NT2/D1 (cell line): ENCODE results near the gene SREBF2.

Experiments used
- DNase-seq: peaks from one replicate; pipeline ENCODE4 v3.0.0-alpha.2; 2011; ENCODE audit warnings: low read depth, low spot score
- H3K27me3 ChIP-seq: 2 replicates; pipeline ENCODE4 v1.6.0; 2011; ENCODE audit warnings: mild to moderate bottlenecking; ENCODE audit not compliant: insufficient read length, insufficient read depth
- H3K36me3 ChIP-seq: 2 replicates; pipeline ENCODE4 v1.6.1; 2011; ENCODE audit warnings: mild to moderate bottlenecking, low read length, mixed read lengths; ENCODE audit not compliant: insufficient read depth, insufficient read length
- H3K4me1 ChIP-seq: 2 replicates; pipeline ENCODE4 v1.5.1; 2011; ENCODE audit not compliant: insufficient read depth, insufficient read length
- H3K4me3 ChIP-seq: 2 replicates; pipeline ENCODE4 v1.5.1; 2011; ENCODE audit warnings: low read depth; ENCODE audit not compliant: insufficient read length
- H3K9ac ChIP-seq: 2 replicates; pipeline ENCODE4 v1.6.0; 2011; ENCODE audit warnings: low read depth; ENCODE audit not compliant: insufficient read length
- H3K9me3 ChIP-seq: 2 replicates; pipeline ENCODE4 v1.5.1; 2011; ENCODE audit warnings: mild to moderate bottlenecking, low read length; ENCODE audit not compliant: insufficient read depth
- SUZ12 ChIP-seq: IDR thresholded peaks from 2 replicates; pipeline ENCODE4 v1.6.1; 2011; ENCODE audit not compliant: insufficient read length, insufficient read depth; ENCODE audit errors: extremely low read depth
- YY1 ChIP-seq: IDR thresholded peaks from 2 replicates; pipeline ENCODE4 v1.6.1; 2011; ENCODE audit not compliant: insufficient read length, insufficient read depth
- ZNF274 ChIP-seq: IDR thresholded peaks from 2 replicates; pipeline ENCODE4 v1.6.1; 2011; ENCODE audit warnings: mild to moderate bottlenecking, low read depth, low read length

SREBF2 gene

DNA sequence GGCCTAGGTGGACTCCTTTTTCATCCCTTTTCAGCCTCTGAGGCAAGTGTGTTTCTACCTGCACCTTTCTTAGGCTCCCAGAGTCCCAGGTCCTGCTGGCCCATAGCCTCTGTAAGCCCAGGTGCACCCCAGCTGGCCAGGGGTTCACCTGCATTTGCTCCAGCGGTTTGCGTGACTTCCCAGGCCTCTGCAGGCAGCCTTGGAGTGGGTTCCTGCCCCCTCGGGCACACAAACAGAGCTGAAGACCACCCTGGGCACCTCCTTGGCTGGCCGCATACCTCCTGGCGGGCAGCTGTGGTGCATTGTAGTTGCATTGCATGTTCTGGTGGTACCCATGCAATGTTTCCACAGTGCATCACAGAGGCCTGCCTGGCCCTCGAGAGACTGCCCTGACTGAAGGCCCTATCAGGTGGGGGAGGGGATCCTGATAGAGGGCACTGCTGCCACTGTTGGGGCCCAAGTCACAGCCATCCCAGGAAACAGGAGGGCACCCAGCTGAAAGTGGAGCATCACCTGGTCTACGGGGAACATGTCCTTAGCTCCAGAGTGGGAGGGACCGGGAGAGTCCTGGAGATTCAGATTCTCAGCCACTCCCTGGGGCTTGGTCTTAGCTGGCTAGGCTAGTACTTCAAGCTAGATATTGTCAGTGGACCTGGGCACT lies 67.9 kb downstream of the SREBF2 start:
- Histone ChIP-seq H3K4me3 (no peak overlapping the region), H3K36me3 (peaks cover 87% of the 10 kb centered on the region), H3K9ac (no peak overlapping the region), H3K27me3 (no peaks in the 10 kb centered on the region), H3K4me1 (no peaks in the 10 kb centered on the region), H3K9me3 (no peaks in the 10 kb centered on the region)
- TF ChIP-seq YY1 (no peak), SUZ12 (no peak), ZNF274 (no peak)
- DNase-seq, result no peak

- DNase-seq, result no peak
- Histone ChIP-seq H3K36me3 (peaks cover 85% of the 10 kb centered on the region), H3K4me3 (no peak overlapping the region), H3K4me1 (no peaks in the 10 kb centered on the region), H3K9me3 (no peaks in the 10 kb centered on the region), H3K9ac (no peak overlapping the region), H3K27me3 (no peaks in the 10 kb centered on the region)
- TF ChIP-seq SUZ12, result no peak
- TF ChIP-seq ZNF274, result no peak
- TF ChIP-seq YY1, result no peak
Measured at GRCh38 chr22:41902016-41902415, 69.1 kb downstream of the SREBF2 start.

DNA sequence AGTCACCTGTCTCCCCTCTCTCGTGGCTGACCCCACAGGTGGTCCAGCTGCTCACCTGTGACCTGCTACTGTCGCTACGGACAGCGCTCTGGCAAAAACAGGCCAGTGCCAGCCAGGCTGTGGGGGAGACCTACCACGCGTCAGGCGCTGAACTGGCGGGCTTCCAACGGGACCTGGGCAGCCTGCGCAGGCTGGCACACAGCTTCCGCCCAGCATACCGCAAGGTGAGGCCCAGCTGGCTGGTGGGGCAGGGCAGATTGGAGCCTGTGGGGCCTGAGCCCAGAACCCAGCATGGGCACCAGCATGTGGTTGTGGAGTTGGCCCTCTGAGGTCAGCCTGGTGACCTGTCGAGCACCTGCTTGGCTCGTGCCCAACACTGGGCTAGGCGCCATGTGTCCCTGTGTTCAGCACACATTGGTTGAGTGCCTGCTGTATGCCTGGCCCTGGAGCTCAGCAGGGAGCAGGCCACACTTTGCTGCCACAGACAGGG lies 70.1 kb downstream of the SREBF2 start:
- TF ChIP-seq ZNF274, result no peak
- no peak for TF ChIP-seq YY1
- no peak for TF ChIP-seq SUZ12
- Histone ChIP-seq H3K9me3 (no peaks in the 10 kb centered on the region), H3K27me3 (no peaks in the 10 kb centered on the region), H3K9ac (no peak overlapping the region), H3K36me3 (peaks cover 81% of the 10 kb centered on the region), H3K4me1 (peaks cover 6% of the 10 kb centered on the region), H3K4me3 (no peak overlapping the region)
- no peak for DNase-seq

GRCh38 chr22:41904450-41905410 lies 71.8 kb downstream of the SREBF2 start:
- no peaks in the 10 kb centered on the region for H3K27me3 ChIP-seq
- peaks cover 17% of the 10 kb centered on the region for H3K4me1 ChIP-seq
- no peak for DNase-seq
- H3K36me3 ChIP-seq, result peaks cover 67% of the 10 kb centered on the region
- H3K9ac ChIP-seq, result no peak overlapping the region
- TF ChIP-seq ZNF274 (no peak), YY1 (no peak), SUZ12 (no peak)
- H3K9me3 ChIP-seq, result no peaks in the 10 kb centered on the region
- no peak overlapping the region for H3K4me3 ChIP-seq

GRCh38 chr22:41905411-41906202 lies 72.7 kb downstream of the SREBF2 start:
- Histone ChIP-seq H3K27me3 (peaks cover 5% of the 10 kb centered on the region), H3K9ac (no peak overlapping the region), H3K4me3 (no peak overlapping the region), H3K36me3 (peaks cover 58% of the 10 kb centered on the region), H3K9me3 (no peaks in the 10 kb centered on the region), H3K4me1 (peaks cover 19% of the 10 kb centered on the region)
- TF ChIP-seq SUZ12 (no peak), YY1 (no peak), ZNF274 (no peak)
- no peak for DNase-seq

DNA sequence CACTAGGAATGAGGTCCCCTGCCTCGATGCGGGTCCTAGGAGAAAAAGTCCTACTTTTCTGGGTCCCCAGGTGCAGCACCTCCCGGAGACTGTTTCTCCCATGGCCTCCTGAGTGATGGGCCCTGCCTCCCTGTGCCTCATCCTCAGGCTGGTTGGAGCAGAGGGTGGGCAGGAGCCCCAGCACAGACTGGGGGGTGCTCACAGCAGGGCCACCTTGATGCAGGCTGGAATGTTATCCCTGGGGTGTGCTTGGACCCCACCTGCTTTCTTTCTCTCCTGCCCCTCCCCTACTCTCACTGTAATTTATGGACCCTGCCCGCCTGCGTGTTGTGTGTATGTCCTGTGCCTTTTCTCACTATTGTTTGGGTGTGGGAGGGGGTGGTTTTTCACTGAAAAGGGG lies 73.9 kb downstream of the SREBF2 start:
- Histone ChIP-seq H3K9ac (no peak overlapping the region), H3K4me1 (peaks cover 19% of the 10 kb centered on the region), H3K9me3 (no peaks in the 10 kb centered on the region), H3K4me3 (no peak overlapping the region), H3K36me3 (peaks cover 48% of the 10 kb centered on the region), H3K27me3 (peaks cover 17% of the 10 kb centered on the region)
- TF ChIP-seq ZNF274 (no peak), YY1 (no peak), SUZ12 (no peak)
- no peak for DNase-seq
